ENCODE data around the gene PTGER1.
"Not testable (repeated sequence)": the region's sequence is repeated elsewhere in the genome, so short reads cannot be mapped to it uniquely, and the experiment has no call there.

- TF ChIP-seq HDGF (IDR thresholded peaks at IDR 0.05); TAF1 (IDR thresholded peaks at IDR 0.05; ENCODE audit: borderline replicate concordance, low read depth, low read length); EP300 (IDR thresholded peaks at IDR 0.05; ENCODE audit: borderline replicate concordance in 1 of 2, control insufficient read depth in 1 of 2, low read depth in 2 of 2, low read length in 2 of 2); HDAC6 (IDR thresholded peaks at IDR 0.05; ENCODE audit: unreplicated experiment); YY1 (IDR thresholded peaks at IDR 0.05; ENCODE audit: low read depth, low read length); POLR2AphosphoS5 (IDR thresholded peaks at IDR 0.05; ENCODE audit: low read length); CEBPB (IDR thresholded peaks at IDR 0.05; ENCODE audit: borderline replicate concordance in 1 of 2, low read depth in 2 of 2, low read length in 2 of 2): not testable (repeated sequence)
- TF ChIP-seq, protein P1, sequence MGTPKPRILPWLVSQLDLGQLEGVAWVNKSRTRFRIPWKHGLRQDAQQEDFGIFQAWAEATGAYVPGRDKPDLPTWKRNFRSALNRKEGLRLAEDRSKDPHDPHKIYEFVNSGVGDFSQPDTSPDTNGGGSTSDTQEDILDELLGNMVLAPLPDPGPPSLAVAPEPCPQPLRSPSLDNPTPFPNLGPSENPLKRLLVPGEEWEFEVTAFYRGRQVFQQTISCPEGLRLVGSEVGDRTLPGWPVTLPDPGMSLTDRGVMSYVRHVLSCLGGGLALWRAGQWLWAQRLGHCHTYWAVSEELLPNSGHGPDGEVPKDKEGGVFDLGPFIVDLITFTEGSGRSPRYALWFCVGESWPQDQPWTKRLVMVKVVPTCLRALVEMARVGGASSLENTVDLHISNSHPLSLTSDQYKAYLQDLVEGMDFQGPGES (IDR thresholded peaks at IDR 0.05): not testable (repeated sequence)
- TF ChIP-seq, protein P2, sequence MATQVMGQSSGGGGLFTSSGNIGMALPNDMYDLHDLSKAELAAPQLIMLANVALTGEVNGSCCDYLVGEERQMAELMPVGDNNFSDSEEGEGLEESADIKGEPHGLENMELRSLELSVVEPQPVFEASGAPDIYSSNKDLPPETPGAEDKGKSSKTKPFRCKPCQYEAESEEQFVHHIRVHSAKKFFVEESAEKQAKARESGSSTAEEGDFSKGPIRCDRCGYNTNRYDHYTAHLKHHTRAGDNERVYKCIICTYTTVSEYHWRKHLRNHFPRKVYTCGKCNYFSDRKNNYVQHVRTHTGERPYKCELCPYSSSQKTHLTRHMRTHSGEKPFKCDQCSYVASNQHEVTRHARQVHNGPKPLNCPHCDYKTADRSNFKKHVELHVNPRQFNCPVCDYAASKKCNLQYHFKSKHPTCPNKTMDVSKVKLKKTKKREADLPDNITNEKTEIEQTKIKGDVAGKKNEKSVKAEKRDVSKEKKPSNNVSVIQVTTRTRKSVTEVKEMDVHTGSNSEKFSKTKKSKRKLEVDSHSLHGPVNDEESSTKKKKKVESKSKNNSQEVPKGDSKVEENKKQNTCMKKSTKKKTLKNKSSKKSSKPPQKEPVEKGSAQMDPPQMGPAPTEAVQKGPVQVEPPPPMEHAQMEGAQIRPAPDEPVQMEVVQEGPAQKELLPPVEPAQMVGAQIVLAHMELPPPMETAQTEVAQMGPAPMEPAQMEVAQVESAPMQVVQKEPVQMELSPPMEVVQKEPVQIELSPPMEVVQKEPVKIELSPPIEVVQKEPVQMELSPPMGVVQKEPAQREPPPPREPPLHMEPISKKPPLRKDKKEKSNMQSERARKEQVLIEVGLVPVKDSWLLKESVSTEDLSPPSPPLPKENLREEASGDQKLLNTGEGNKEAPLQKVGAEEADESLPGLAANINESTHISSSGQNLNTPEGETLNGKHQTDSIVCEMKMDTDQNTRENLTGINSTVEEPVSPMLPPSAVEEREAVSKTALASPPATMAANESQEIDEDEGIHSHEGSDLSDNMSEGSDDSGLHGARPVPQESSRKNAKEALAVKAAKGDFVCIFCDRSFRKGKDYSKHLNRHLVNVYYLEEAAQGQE (IDR thresholded peaks at IDR 0.05; ENCODE audit: low read depth, low read length): not testable (repeated sequence)
- TF ChIP-seq, protein P3, sequence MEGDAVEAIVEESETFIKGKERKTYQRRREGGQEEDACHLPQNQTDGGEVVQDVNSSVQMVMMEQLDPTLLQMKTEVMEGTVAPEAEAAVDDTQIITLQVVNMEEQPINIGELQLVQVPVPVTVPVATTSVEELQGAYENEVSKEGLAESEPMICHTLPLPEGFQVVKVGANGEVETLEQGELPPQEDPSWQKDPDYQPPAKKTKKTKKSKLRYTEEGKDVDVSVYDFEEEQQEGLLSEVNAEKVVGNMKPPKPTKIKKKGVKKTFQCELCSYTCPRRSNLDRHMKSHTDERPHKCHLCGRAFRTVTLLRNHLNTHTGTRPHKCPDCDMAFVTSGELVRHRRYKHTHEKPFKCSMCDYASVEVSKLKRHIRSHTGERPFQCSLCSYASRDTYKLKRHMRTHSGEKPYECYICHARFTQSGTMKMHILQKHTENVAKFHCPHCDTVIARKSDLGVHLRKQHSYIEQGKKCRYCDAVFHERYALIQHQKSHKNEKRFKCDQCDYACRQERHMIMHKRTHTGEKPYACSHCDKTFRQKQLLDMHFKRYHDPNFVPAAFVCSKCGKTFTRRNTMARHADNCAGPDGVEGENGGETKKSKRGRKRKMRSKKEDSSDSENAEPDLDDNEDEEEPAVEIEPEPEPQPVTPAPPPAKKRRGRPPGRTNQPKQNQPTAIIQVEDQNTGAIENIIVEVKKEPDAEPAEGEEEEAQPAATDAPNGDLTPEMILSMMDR (IDR thresholded peaks at IDR 0.05 in 2 of 3, conservative IDR thresholded peaks at IDR 0.05 in 1 of 3; ENCODE audit: control insufficient read depth in 2 of 3, extremely low read depth in 1 of 3, insufficient read depth in 1 of 3, low read depth in 3 of 3, low read length in 3 of 3): not testable (repeated sequence)
- TF ChIP-seq, protein P4, sequence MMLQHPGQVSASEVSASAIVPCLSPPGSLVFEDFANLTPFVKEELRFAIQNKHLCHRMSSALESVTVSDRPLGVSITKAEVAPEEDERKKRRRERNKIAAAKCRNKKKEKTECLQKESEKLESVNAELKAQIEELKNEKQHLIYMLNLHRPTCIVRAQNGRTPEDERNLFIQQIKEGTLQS (IDR thresholded peaks at IDR 0.05; ENCODE audit: borderline replicate concordance, extremely low read depth, low read depth, low read length): not testable (repeated sequence)
- TF ChIP-seq, protein P5, sequence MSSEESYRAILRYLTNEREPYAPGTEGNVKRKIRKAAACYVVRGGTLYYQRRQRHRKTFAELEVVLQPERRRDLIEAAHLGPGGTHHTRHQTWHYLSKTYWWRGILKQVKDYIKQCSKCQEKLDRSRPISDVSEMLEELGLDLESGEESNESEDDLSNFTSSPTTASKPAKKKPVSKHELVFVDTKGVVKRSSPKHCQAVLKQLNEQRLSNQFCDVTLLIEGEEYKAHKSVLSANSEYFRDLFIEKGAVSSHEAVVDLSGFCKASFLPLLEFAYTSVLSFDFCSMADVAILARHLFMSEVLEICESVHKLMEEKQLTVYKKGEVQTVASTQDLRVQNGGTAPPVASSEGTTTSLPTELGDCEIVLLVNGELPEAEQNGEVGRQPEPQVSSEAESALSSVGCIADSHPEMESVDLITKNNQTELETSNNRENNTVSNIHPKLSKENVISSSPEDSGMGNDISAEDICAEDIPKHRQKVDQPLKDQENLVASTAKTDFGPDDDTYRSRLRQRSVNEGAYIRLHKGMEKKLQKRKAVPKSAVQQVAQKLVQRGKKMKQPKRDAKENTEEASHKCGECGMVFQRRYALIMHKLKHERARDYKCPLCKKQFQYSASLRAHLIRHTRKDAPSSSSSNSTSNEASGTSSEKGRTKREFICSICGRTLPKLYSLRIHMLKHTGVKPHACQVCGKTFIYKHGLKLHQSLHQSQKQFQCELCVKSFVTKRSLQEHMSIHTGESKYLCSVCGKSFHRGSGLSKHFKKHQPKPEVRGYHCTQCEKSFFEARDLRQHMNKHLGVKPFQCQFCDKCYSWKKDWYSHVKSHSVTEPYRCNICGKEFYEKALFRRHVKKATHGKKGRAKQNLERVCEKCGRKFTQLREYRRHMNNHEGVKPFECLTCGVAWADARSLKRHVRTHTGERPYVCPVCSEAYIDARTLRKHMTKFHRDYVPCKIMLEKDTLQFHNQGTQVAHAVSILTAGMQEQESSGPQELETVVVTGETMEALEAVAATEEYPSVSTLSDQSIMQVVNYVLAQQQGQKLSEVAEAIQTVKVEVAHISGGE (CRISPR knock-in tag; IDR thresholded peaks at IDR 0.05): not testable (repeated sequence)
Measured at GRCh38 chr19:14462401-14462800, 12.8 kb downstream of the PTGER1 start.

All from GM12878 (cell line).